DLD1 (cell line): ENCODE measurements around the gene CST5.
"Not testable (repeated sequence)": the region's sequence is repeated elsewhere in the genome, so short reads cannot be mapped to it uniquely, and the experiment has no call there.

ENCODE experiments used
- in situ Hi-C: cut with HindIII; loops from 2 replicates; pipeline ENCODE4 v1.10.0; 2017; ENCODE audit warnings: low sequenced_read_pairs

CST5 gene

GRCh38 chr20:23856736-23857135 is 22.8 kb downstream of the CST5 start:
- in situ Hi-C loops: no loop called here

GRCh38 chr20:23856226-23856625 is 23.3 kb downstream of the CST5 start:
- in situ Hi-C loops: no loop called here

- in situ Hi-C loops: no loop called here
Measured at GRCh38 chr20:23841693-23842092, 37.9 kb downstream of the CST5 start.

GRCh38 chr20:23835716-23836115 is 43.8 kb downstream of the CST5 start:
- in situ Hi-C loops: no loop called here

- in situ Hi-C loops: no loop called here
Measured at GRCh38 chr20:23832775-23833513, 46.6 kb downstream of the CST5 start.

GRCh38 chr20:23831961-23832360 is 47.6 kb downstream of the CST5 start:
- in situ Hi-C loops: not testable (repeated sequence)

- in situ Hi-C loops: no loop called here
Measured at GRCh38 chr20:23826541-23827021, 53.0 kb downstream of the CST5 start, which contains the start of gene CST2. Gene CST2, minus strand, starts transcription at chr20:23826729. Its CDS starts 69 bp downstream, at chr20:23826660.
